GM23248 (cell line): ENCODE data around the gene BSPH1.

Source experiments
- EZH2 ChIP-seq: fragments of 200-600 bp; sonication (generic); IDR thresholded peaks from 2 replicates; pipeline ENCODE4 v1.6.1; 2018; ENCODE audit warnings: antibody characterized with exemption, mild to moderate bottlenecking; ENCODE audit not compliant: insufficient read depth, poor library complexity, severe bottlenecking
- EZH2phosphoT487 ChIP-seq: fragments of 200-600 bp; sonication (generic); IDR thresholded peaks from 2 replicates; pipeline ENCODE4 v1.6.1; 2018; ENCODE audit warnings: antibody characterized with exemption, moderate library complexity, mild to moderate bottlenecking, low read depth; ENCODE audit not compliant: insufficient read depth

GRCh38 chr19:47991191-47991808 lies 670 bp downstream of the BSPH1 start:
- TF ChIP-seq EZH2 (no peak), EZH2phosphoT487 (no peak)
